IPS-15b (cell line): ENCODE results near the gene ZCCHC7.

ENCODE experiments used
- H3K27me3 ChIP-seq: one replicate; pipeline ENCODE4 v1.6.1; 2013; ENCODE audit warnings: low read length; ENCODE audit not compliant: control insufficient read depth, insufficient read depth
- H3K36me3 ChIP-seq: one replicate; pipeline ENCODE4 v1.6.1; 2013; ENCODE audit warnings: low read length; ENCODE audit not compliant: control insufficient read depth, insufficient read depth
- H3K4me1 ChIP-seq: one replicate; pipeline ENCODE4 v1.6.1; 2013; ENCODE audit warnings: mild to moderate bottlenecking, low read length; ENCODE audit not compliant: control insufficient read depth, insufficient read depth
- H3K4me3 ChIP-seq: one replicate; pipeline ENCODE4 v1.5.1; 2013; ENCODE audit warnings: low read depth, low read length
- H3K9ac ChIP-seq: one replicate; pipeline ENCODE4 v1.6.1; 2013; ENCODE audit warnings: low read depth, mild to moderate bottlenecking, low read length
- H3K9me3 ChIP-seq: one replicate; pipeline ENCODE4 v1.6.1; 2013; ENCODE audit warnings: mild to moderate bottlenecking, low read length; ENCODE audit not compliant: control insufficient read depth, insufficient read depth

The ZCCHC7 gene

GRCh38 chr9:37336150-37336549 lies 215.8 kb downstream of the ZCCHC7 start:
- no peaks in the 10 kb centered on the region for H3K27me3 ChIP-seq
- H3K9me3 ChIP-seq: no peaks in the 10 kb centered on the region
- H3K4me1 ChIP-seq: peaks cover 10% of the 10 kb centered on the region
- no peak overlapping the region for H3K9ac ChIP-seq
- no peak overlapping the region for H3K4me3 ChIP-seq
- H3K36me3 ChIP-seq: no peaks in the 10 kb centered on the region

DNA sequence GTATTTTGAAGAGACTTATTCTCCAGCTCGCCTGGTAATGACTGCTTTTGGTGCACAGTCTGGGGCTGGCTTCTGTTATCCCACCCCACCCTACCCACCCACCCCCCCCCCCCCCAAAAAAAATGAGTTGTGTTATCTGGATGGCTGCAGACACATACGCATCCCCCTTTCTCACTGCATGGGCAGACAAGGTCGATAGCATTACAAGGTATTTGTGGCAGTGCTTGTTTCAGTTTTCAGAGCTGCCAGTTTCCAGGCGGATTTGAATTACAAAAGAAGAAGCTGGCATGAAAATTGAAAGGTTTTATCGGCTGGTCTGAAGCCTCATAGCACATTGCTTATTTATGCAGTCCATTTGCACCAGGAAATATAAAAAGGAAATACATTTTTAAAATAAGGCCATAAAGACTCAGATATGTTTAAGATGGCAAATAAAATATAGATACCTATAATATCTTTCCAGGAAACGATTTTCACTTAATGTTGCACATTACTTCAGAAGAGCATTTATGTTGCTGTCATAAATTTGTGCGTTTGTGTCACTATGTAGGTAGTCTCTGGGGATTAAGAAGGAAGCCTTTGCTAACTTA lies 217.0 kb downstream of the ZCCHC7 start:
- H3K9me3 ChIP-seq: no peaks in the 10 kb centered on the region
- no peak overlapping the region for H3K4me3 ChIP-seq
- H3K27me3 ChIP-seq: no peaks in the 10 kb centered on the region
- H3K9ac ChIP-seq: no peak overlapping the region
- peaks cover 18% of the 10 kb centered on the region for H3K4me1 ChIP-seq
- H3K36me3 ChIP-seq: no peaks in the 10 kb centered on the region

DNA sequence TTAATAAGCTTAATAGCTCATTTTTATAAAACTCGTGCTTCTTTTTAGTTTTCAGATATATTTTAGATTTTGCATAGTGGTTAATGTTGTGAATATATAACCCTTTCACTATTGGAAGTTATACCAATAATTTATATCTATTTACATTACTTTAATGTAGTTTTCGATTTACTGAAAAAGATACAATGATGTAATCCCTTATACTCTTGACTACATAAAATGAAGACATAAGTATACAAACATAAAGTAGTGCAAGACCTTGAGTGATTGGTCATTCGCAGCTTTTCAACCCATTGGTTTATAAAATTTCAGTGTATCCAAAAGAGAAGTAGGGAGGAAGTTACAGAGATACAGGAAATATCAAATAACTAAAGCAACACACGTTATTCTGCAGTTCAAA lies 217.8 kb downstream of the ZCCHC7 start:
- H3K9ac ChIP-seq: no peak overlapping the region
- no peak overlapping the region for H3K4me3 ChIP-seq
- no peaks in the 10 kb centered on the region for H3K27me3 ChIP-seq
- no peaks in the 10 kb centered on the region for H3K9me3 ChIP-seq
- peaks cover 18% of the 10 kb centered on the region for H3K4me1 ChIP-seq
- no peaks in the 10 kb centered on the region for H3K36me3 ChIP-seq

GRCh38 chr9:37339923-37340322 lies 219.5 kb downstream of the ZCCHC7 start:
- no peak overlapping the region for H3K9ac ChIP-seq
- H3K36me3 ChIP-seq: no peaks in the 10 kb centered on the region
- no peaks in the 10 kb centered on the region for H3K27me3 ChIP-seq
- no peaks in the 10 kb centered on the region for H3K9me3 ChIP-seq
- H3K4me1 ChIP-seq: peaks cover 18% of the 10 kb centered on the region
- H3K4me3 ChIP-seq: no peak overlapping the region

GRCh38 chr9:37340961-37341360 lies 220.6 kb downstream of the ZCCHC7 start:
- Histone ChIP-seq H3K9ac (no peak overlapping the region), H3K27me3 (no peaks in the 10 kb centered on the region), H3K36me3 (no peaks in the 10 kb centered on the region), H3K9me3 (no peaks in the 10 kb centered on the region), H3K4me1 (peaks cover 18% of the 10 kb centered on the region), H3K4me3 (no peak overlapping the region)

DNA sequence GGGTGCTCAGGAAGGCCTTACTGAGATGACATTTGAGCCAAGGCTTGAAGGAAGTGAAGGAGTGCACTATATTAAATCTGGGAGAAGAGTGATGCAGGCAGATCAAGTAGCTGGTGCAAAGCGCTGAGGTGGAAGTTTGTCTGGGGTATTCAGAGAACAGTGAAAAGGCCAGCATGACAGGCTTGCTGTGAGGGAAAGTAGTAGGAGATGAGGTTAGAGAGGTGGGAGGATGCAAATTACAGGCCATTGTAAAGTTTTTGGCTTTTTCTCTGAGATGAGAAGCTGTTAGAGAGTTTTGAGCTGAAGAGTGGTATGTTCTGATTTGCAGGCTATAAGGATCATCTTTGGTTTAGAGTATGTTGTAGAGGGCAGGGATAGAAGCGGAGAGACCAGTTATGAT lies 221.3 kb downstream of the ZCCHC7 start:
- Histone ChIP-seq H3K9ac (no peak overlapping the region), H3K27me3 (no peaks in the 10 kb centered on the region), H3K36me3 (no peaks in the 10 kb centered on the region), H3K9me3 (no peaks in the 10 kb centered on the region), H3K4me3 (no peak overlapping the region), H3K4me1 (peaks cover 17% of the 10 kb centered on the region)

DNA sequence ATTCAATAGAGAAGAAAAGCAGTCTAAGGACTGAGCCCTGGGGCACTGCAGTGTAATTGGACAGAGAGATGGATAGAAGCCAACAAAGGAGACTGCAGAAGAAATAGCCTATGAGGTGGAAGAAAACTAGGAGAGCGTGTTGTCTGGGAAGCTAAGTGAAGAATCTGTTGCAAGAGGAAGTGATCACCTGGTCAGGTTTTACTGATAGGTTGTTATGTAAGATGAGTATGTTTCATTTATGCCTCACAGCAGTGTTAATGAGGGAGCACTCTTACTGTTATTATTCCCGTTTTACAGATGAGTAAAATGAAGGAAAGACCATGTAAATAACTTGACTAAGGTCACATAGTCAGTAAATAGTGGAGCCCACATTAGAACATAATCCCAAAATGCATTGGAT lies 222.1 kb downstream of the ZCCHC7 start:
- H3K36me3 ChIP-seq: no peaks in the 10 kb centered on the region
- H3K4me1 ChIP-seq: peaks cover 16% of the 10 kb centered on the region
- H3K9me3 ChIP-seq: no peaks in the 10 kb centered on the region
- H3K9ac ChIP-seq: no peak overlapping the region
- no peaks in the 10 kb centered on the region for H3K27me3 ChIP-seq
- H3K4me3 ChIP-seq: no peak overlapping the region

GRCh38 chr9:37342895-37343294 lies 222.5 kb downstream of the ZCCHC7 start:
- Histone ChIP-seq H3K9me3 (no peaks in the 10 kb centered on the region), H3K36me3 (no peaks in the 10 kb centered on the region), H3K27me3 (no peaks in the 10 kb centered on the region), H3K4me1 (peaks cover 14% of the 10 kb centered on the region), H3K9ac (no peak overlapping the region), H3K4me3 (no peak overlapping the region)

DNA sequence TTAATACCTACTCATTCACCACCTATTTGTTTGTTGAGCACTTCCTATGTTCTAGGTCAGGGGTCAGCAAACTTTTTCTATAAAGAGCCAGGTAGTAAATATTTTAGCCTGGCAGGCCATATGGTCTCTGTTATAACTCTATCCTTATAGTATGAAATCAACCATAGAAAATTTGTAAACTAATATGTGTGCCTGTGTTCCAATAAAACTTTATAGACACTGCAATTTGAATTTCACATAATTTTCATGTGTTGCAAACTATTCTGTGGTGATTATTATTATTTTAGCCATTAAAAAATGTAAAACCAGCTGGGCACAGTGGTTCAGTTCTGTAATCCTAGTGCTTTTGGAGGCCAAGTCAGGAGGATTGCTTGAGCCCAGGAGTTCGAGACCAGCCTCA lies 223.3 kb downstream of the ZCCHC7 start:
- H3K9me3 ChIP-seq: no peaks in the 10 kb centered on the region
- H3K9ac ChIP-seq: no peak overlapping the region
- H3K4me1 ChIP-seq: peaks cover 14% of the 10 kb centered on the region
- no peak overlapping the region for H3K4me3 ChIP-seq
- H3K27me3 ChIP-seq: no peaks in the 10 kb centered on the region
- H3K36me3 ChIP-seq: no peaks in the 10 kb centered on the region

- Histone ChIP-seq H3K4me1 (peaks cover 8% of the 10 kb centered on the region), H3K36me3 (no peaks in the 10 kb centered on the region), H3K27me3 (no peaks in the 10 kb centered on the region), H3K9me3 (no peaks in the 10 kb centered on the region), H3K9ac (no peak overlapping the region), H3K4me3 (no peak overlapping the region)
These were observed 224.7 kb downstream of the ZCCHC7 start for GRCh38 chr9:37345038-37345437.

- no peaks in the 10 kb centered on the region for H3K36me3 ChIP-seq
- H3K4me3 ChIP-seq: no peak overlapping the region
- H3K4me1 ChIP-seq: no peaks in the 10 kb centered on the region
These were observed 228.5 kb downstream of the ZCCHC7 start for GRCh38 chr9:37348917-37349316.

DNA sequence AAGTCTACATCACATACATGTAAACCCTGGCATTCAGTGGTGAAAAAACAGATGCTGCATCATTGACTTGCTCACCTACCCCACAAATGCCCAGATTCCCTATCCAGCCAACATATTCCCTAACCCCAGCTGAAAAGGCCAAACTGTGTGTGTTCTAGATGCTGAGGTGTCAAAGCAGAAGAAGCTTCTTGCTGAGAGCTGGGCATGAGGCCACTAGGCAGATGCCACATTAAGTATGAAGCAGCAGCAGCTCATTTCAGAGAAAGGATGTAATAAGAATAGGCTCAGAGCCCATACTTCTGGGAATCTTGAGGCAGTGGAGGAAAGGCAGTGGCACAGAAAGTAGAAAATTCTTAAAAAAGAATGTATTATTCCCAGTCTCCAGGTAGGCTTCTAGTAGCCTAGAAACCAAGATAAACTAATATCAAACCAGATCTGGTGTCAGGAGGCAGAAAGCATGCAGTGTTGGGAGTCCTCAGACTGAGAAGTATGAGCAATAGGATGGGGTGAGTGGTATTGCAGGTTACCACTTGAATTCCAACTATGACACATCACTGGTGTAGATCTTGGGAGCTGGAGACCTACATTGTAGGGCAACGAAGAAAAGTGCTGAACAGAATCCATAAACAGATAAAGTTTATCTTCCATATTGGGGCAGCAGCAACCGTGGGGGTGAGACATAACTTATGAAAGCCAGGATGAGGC lies 230.3 kb downstream of the ZCCHC7 start:
- Histone ChIP-seq H3K4me3 (no peak overlapping the region), H3K9ac (no peak overlapping the region), H3K4me1 (no peaks in the 10 kb centered on the region), H3K27me3 (no peaks in the 10 kb centered on the region), H3K36me3 (no peaks in the 10 kb centered on the region), H3K9me3 (no peaks in the 10 kb centered on the region)

More at GRCh38 chr9:37348917-37349316, 228.5 kb downstream of the ZCCHC7 start:
- H3K9ac ChIP-seq: no peak overlapping the region
- no peaks in the 10 kb centered on the region for H3K9me3 ChIP-seq
- H3K27me3 ChIP-seq: no peaks in the 10 kb centered on the region
